PC-9 (cell line): ENCODE measurements around the gene TSR3. TPM values are rescaled to one million over a fixed set of nuclear protein-coding genes. Genes with fewer than 3 reads are reported as not detected.

Experiments used
- BruUV-seq: library from RNA; stranded (reverse); fragments of 400-500 nt; replicated peaks from 2 replicates; lab custom pipeline; 2021; lab: Mats Ljungman, UMichigan
- CTCF ChIA-PET: fragments of 300-600 bp; sonication (Branson Sonifier 250); formaldehyde crosslinking; loops from one replicate; lab custom pipeline; 2022; ENCODE audit warnings: antibody characterized with exemption; lab: Charles Lee
- POLR2A ChIA-PET: fragments of 300-600 bp; sonication (Branson Sonifier 250); formaldehyde crosslinking; loops from one replicate; lab custom pipeline; 2022; ENCODE audit warnings: antibody characterized with exemption; ENCODE audit not compliant: unreplicated experiment; lab: Charles Lee
- DNase-seq, 2 experiments: peaks; one replicate each; pipeline versions ENCODE4 v3.0.0 to v3.0.0-alpha.2; 2015 to 2022; ENCODE audit warnings: mixed read lengths in 1 of 2
- H2AFZ ChIP-seq: fragments of 200-600 bp; sonication (generic); 2 replicates; pipeline ENCODE4 v1.8.1; 2017; ENCODE audit warnings: antibody characterized with exemption
- H3F3A ChIP-seq: fragments of 200-600 bp; sonication (generic); 2 replicates; pipeline ENCODE4 v1.8.1; 2017; ENCODE audit warnings: antibody characterized with exemption, mild to moderate bottlenecking, low read depth; ENCODE audit not compliant: insufficient read depth
- H3K27ac ChIP-seq: fragments of 200-600 bp; sonication (generic); 2 replicates; pipeline ENCODE4 v1.6.1; 2016; ENCODE audit warnings: mixed run types
- H3K27me3 ChIP-seq: fragments of 200-600 bp; sonication (generic); 2 replicates; pipeline ENCODE4 v1.6.1; 2016; ENCODE audit warnings: low read depth, mixed run types; ENCODE audit not compliant: insufficient read depth
- H3K36me3 ChIP-seq: fragments of 200-600 bp; sonication (generic); 2 replicates; pipeline ENCODE4 v1.6.1; 2016; ENCODE audit warnings: low read depth, mixed run types
- H3K4me1 ChIP-seq: fragments of 200-600 bp; sonication (generic); replicated peaks from 2 replicates; pipeline ENCODE4 v1.6.1; 2016; ENCODE audit warnings: mixed run types; ENCODE audit not compliant: insufficient read depth
- H3K4me2 ChIP-seq: fragments of 200-600 bp; sonication (generic); 2 replicates; pipeline ENCODE4 v1.6.1; 2017; ENCODE audit warnings: mixed run types
- H3K4me3 ChIP-seq: fragments of 200-600 bp; sonication (generic); 2 replicates; pipeline ENCODE4 v1.6.1; 2016; ENCODE audit warnings: mixed run types
- H3K79me2 ChIP-seq: fragments of 200-600 bp; sonication (generic); 2 replicates; pipeline ENCODE4 v1.6.1; 2017; ENCODE audit warnings: low read depth, mixed run types
- H3K9me2 ChIP-seq: fragments of 200-600 bp; sonication (generic); 2 replicates; pipeline ENCODE4 v1.8.1; 2017; ENCODE audit warnings: mild to moderate bottlenecking; ENCODE audit not compliant: insufficient read depth
- H3K9me3 ChIP-seq: fragments of 200-600 bp; sonication (generic); 2 replicates; pipeline ENCODE4 v1.8.1; 2016; ENCODE audit warnings: low read depth; ENCODE audit not compliant: insufficient read depth
- H4K20me1 ChIP-seq: fragments of 200-600 bp; sonication (generic); 2 replicates; pipeline ENCODE4 v1.8.1; 2017; ENCODE audit not compliant: insufficient read depth
- CTCF ChIP-seq: fragments of 200-600 bp; sonication (generic); conservative IDR thresholded peaks from 2 replicates; pipeline ENCODE4 v1.6.1; 2017; ENCODE audit warnings: mixed run types, antibody characterized with exemption, mild to moderate bottlenecking, moderate library complexity
- EZH2 ChIP-seq: fragments of 200-600 bp; sonication (generic); IDR thresholded peaks from 2 replicates; pipeline ENCODE4 v1.8.0; 2017; ENCODE audit warnings: antibody characterized with exemption, low read depth
- intact Hi-C: fragments of 100-400 bp; cut with micrococcal nuclease; formaldehyde crosslinking; loops from one replicate; pipeline ENCODE4 v1.10.0; 2022; ENCODE audit not compliant: unreplicated experiment
- total RNA-seq: library from RNA; stranded (reverse); gene quantifications from 2 replicates; pipeline ENCODE4 v1.2.3, GENCODE V29; 2021

The TSR3 gene
- total RNA-seq, 1 experiment from 2014 or later, result 69.5 TPM

GRCh38 chr16:1310832-1311200, 40.9 kb downstream of the TSR3 start:
- H4K20me1 ChIP-seq, result peaks cover 59% of the 10 kb centered on the region
- H3K4me1 ChIP-seq, result peaks cover 16% of the 10 kb centered on the region
- ChIA-PET CTCF (no interaction called here), POLR2A (interaction anchor here (0.5 kb wide), 1 partner anchor 32 kb away, joined by 4 read pairs; no protein-coding TSS in a partner anchor)
- peak overlapping the region; percentile 97 for H3K4me2 ChIP-seq
- H3K36me3 ChIP-seq, result peaks cover 8% of the 10 kb centered on the region; the same call in 1 of the 2 replicates
- no peaks in the 10 kb centered on the region for H3K27me3 ChIP-seq
- no peaks in the 10 kb centered on the region for H3K9me2 ChIP-seq
- no peaks in the 10 kb centered on the region for H3K9me3 ChIP-seq
- intact Hi-C loops, result no loop called here
- no TSS peak for BruUV-seq
- H3K79me2 ChIP-seq, result peaks cover 60% of the 10 kb centered on the region
- TF ChIP-seq CTCF (no peak), EZH2 (no peak)
- no peak overlapping the region for H3K27ac ChIP-seq
- no peak overlapping the region for H2AFZ ChIP-seq
- DNase-seq, result no peak
- H3F3A ChIP-seq, result no peaks in the 10 kb centered on the region
- H3K4me3 ChIP-seq, result peak overlapping the region; percentile 100

- H3K27ac ChIP-seq, result 0 out of 2 replicates have a peak overlapping the region, but pooled peaks have one; percentile 5
- POLR2A ChIA-PET, result interaction anchor here (0.5 to 1.2 kb wide), 5 partner anchors 13 to 913 kb away, joined by 4 to 14 read pairs (median 4); partner anchors contain the start of gene NME4
- TF ChIP-seq EZH2, result no peak
- no peak for TF ChIP-seq CTCF
- peaks cover 20% of the 10 kb centered on the region for H3K4me1 ChIP-seq
- peaks cover 5% of the 10 kb centered on the region; the same call in 1 of the 2 replicates for H3F3A ChIP-seq
- H3K36me3 ChIP-seq, result 0 out of 2 replicates have a peak, but pooled peaks cover 2% of the 10 kb centered on the region
- H4K20me1 ChIP-seq, result peaks cover 52% of the 10 kb centered on the region
- CTCF ChIA-PET, result no interaction called here
- H3K79me2 ChIP-seq, result peaks cover 53% of the 10 kb centered on the region
- peak overlapping the region; percentile 97 for H3K4me2 ChIP-seq
- peak in 1 of 2 experiments; percentile 42 for DNase-seq
- H3K9me3 ChIP-seq, result no peaks in the 10 kb centered on the region
- H3K27me3 ChIP-seq, result no peaks in the 10 kb centered on the region
- TSS peak; percentile 74 for BruUV-seq
- H2AFZ ChIP-seq, result no peak overlapping the region
- H3K9me2 ChIP-seq, result no peaks in the 10 kb centered on the region
- H3K4me3 ChIP-seq, result peak overlapping the region; percentile 100
- intact Hi-C loops, result loop anchor here (10.0 kb wide), 1 partner anchor 105 kb away; the partner anchor contains the start of gene UNKL
Observed at GRCh38 chr16:1309888-1310831, 41.5 kb downstream of the TSR3 start.
